ENCODE data around the gene LCN12. TPM values are rescaled to one million over a fixed set of nuclear protein-coding genes. Genes with fewer than 3 reads are reported as not detected.
"Not testable (repeated sequence)": the region's sequence is repeated elsewhere in the genome, so short reads cannot be mapped to it uniquely, and the experiment has no call there.

LCN12 gene
- total RNA-seq, 1 donor from 2014 or later = not detected

DNA sequence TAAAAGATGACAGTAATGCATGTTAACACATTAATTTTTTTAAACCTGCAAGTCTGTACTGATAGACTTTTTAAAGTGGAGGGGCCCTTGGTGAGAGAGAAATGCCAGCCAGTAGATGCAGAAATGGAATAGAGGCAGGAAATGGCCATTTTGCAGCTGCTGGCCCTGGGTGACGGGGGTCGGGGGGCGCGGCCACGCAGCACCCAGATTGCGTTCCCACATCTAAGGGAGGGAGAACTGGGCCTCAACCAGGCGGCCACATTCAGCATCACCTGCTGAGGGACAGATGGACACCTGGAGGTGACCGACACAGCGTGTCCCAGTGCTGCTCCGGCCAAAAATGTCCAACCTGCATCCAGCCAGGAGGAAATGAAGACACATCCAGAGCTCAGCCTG is 50.6 kb downstream of the LCN12 start:
- no peaks in the 10 kb centered on the region for H3K4me1 ChIP-seq
- no peaks in the 10 kb centered on the region for H3K27me3 ChIP-seq
- no peaks in the 10 kb centered on the region for H4K20me1 ChIP-seq (ENCODE audit: low read depth)
- H3K9ac ChIP-seq = no peak overlapping the region
- no peak overlapping the region for H3K4me2 ChIP-seq
- no peak for DNase-seq (ENCODE audit: low spot score)
- no peaks in the 10 kb centered on the region for H3K9me3 ChIP-seq (ENCODE audit: low read depth)
- no peak overlapping the region for H3K27ac Mint-ChIP-seq
- peaks cover 7% of the 10 kb centered on the region for H3K9me3 Mint-ChIP-seq
- H3K36me3 ChIP-seq = no peaks in the 10 kb centered on the region
- peaks cover 9% of the 10 kb centered on the region for H3K4me1 Mint-ChIP-seq
- H3K27me3 Mint-ChIP-seq (ENCODE audit: insufficient read depth, low read depth) = peaks cover 22% of the 10 kb centered on the region
- TF ChIP-seq EZH2 (IDR thresholded peaks at IDR 0.05) (no peak), EZH2phosphoT487 (IDR thresholded peaks at IDR 0.05) (no peak)
- TF ChIP-seq, protein P1, sequence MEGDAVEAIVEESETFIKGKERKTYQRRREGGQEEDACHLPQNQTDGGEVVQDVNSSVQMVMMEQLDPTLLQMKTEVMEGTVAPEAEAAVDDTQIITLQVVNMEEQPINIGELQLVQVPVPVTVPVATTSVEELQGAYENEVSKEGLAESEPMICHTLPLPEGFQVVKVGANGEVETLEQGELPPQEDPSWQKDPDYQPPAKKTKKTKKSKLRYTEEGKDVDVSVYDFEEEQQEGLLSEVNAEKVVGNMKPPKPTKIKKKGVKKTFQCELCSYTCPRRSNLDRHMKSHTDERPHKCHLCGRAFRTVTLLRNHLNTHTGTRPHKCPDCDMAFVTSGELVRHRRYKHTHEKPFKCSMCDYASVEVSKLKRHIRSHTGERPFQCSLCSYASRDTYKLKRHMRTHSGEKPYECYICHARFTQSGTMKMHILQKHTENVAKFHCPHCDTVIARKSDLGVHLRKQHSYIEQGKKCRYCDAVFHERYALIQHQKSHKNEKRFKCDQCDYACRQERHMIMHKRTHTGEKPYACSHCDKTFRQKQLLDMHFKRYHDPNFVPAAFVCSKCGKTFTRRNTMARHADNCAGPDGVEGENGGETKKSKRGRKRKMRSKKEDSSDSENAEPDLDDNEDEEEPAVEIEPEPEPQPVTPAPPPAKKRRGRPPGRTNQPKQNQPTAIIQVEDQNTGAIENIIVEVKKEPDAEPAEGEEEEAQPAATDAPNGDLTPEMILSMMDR (IDR thresholded peaks at IDR 0.05) = no peak
- H3K4me3 ChIP-seq = no peak overlapping the region
- no peak overlapping the region for H2AFZ ChIP-seq (replicated peaks)
- H3K27ac ChIP-seq = no peak overlapping the region
- H3K36me3 Mint-ChIP-seq = no peaks in the 10 kb centered on the region
- no peak overlapping the region for H3K4me3 Mint-ChIP-seq
- peaks cover 4% of the 10 kb centered on the region for H3F3A ChIP-seq (ENCODE audit: low read depth)
- no peaks in the 10 kb centered on the region for H3K79me2 ChIP-seq (ENCODE audit: low read depth)

DNA sequence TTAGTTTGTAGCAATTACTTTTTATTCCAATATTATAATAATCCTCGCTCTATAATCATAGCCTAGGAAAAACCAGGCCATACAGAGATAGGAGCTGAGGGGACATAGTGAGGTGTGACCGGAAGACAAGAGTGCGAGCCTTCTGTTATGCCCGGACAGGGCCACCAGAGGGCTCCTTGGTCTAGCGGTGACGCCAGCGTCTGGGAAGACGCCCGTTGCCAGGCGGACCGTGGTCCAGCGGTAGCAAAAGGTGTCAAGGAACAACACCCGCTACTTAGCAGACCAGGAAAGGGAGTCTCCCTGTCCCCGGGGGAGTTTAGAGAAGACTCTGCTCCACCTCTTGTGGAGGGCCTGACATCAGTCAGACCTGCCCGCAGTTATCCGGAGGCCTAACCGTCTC is 52.2 kb downstream of the LCN12 start:
- not testable (repeated sequence) for H3K4me1 ChIP-seq, H3K27ac Mint-ChIP-seq, H3K4me3 ChIP-seq

More for the DNA sequence above, 52.2 kb downstream of the LCN12 start:
- H3K9ac ChIP-seq; H3K4me2 ChIP-seq; H3K4me3 Mint-ChIP-seq; DNase-seq (ENCODE audit: low spot score); H3K9me3 Mint-ChIP-seq; H3K27ac ChIP-seq; H3K36me3 Mint-ChIP-seq; H3K36me3 ChIP-seq; H3K27me3 ChIP-seq; H3K79me2 ChIP-seq (ENCODE audit: low read depth); H3F3A ChIP-seq (ENCODE audit: low read depth); H3K9me3 ChIP-seq (ENCODE audit: low read depth); H4K20me1 ChIP-seq (ENCODE audit: low read depth); H3K4me1 Mint-ChIP-seq; H2AFZ ChIP-seq (replicated peaks): not testable (repeated sequence)
- peaks cover 16% of the 10 kb centered on the region for H3K27me3 Mint-ChIP-seq (ENCODE audit: insufficient read depth, low read depth)
- TF ChIP-seq, protein P1 (IDR thresholded peaks at IDR 0.05) = peak; percentile 47

Other genes starting within 250 kb of the LCN12 start
- 11.8 and 52.8 TPM in 2 replicates for gene DIPK1B, start 239.7 kb upstream of the LCN12 start, total RNA-seq (ENCODE audit: low replicate concordance)
- gene LCN10, start 209.3 kb upstream of the LCN12 start, total RNA-seq (ENCODE audit: low replicate concordance) = not detected in 2 replicates
- not detected in 2 replicates for gene LCN6, start 203.7 kb upstream of the LCN12 start, total RNA-seq (ENCODE audit: low replicate concordance)
- not detected in 2 replicates for gene LCN8, start 194.0 kb upstream of the LCN12 start, total RNA-seq (ENCODE audit: low replicate concordance)
- not detected in 2 replicates for gene LCN15, start 187.8 kb upstream of the LCN12 start, total RNA-seq (ENCODE audit: low replicate concordance)
- gene TMEM141, start 160.9 kb upstream of the LCN12 start, total RNA-seq (ENCODE audit: low replicate concordance) = 19.9 and 46.8 TPM in 2 replicates
- 0.84 and 2.1 TPM in 2 replicates for gene CCDC183, start 155.9 kb upstream of the LCN12 start, total RNA-seq (ENCODE audit: low replicate concordance)
- gene RABL6, start 144.3 kb upstream of the LCN12 start, total RNA-seq (ENCODE audit: low replicate concordance) = 71.2 and 148 TPM in 2 replicates
- 0.77 TPM in 1 of 2 replicates, not detected in the other for gene AJM1, start 109.8 kb upstream of the LCN12 start, total RNA-seq (ENCODE audit: low replicate concordance)
- gene PHPT1, start 102.9 kb upstream of the LCN12 start, total RNA-seq (ENCODE audit: low replicate concordance) = 58.8 and 110 TPM in 2 replicates
- 2.6 and 8.3 TPM in 2 replicates for gene MAMDC4, start 99.9 kb upstream of the LCN12 start, total RNA-seq (ENCODE audit: low replicate concordance)
- gene EDF1, start 86.0 kb upstream of the LCN12 start, total RNA-seq (ENCODE audit: low replicate concordance) = 269 and 293 TPM in 2 replicates
- 16.1 and 33.9 TPM in 2 replicates for gene TRAF2, start 65.8 kb upstream of the LCN12 start, total RNA-seq (ENCODE audit: low replicate concordance)
- 21.5 and 85.1 TPM in 2 replicates for gene FBXW5, start 7.5 kb upstream of the LCN12 start, total RNA-seq (ENCODE audit: low replicate concordance)
- not detected in 2 replicates for gene C8G, start 7.0 kb upstream of the LCN12 start, total RNA-seq (ENCODE audit: low replicate concordance)
- not detected in 2 replicates for gene PTGDS, start 25.2 kb downstream of the LCN12 start, total RNA-seq (ENCODE audit: low replicate concordance)
- gene LCNL1, start 30.7 kb downstream of the LCN12 start, total RNA-seq (ENCODE audit: low replicate concordance) = 0.09 TPM in 1 of 2 replicates, not detected in the other
- 31.5 and 79.6 TPM in 2 replicates for gene PAXX, start 40.1 kb downstream of the LCN12 start, total RNA-seq (ENCODE audit: low replicate concordance)
- gene CLIC3, start 44.3 kb downstream of the LCN12 start, total RNA-seq (ENCODE audit: low replicate concordance) = not detected in 2 replicates
- gene ABCA2, start 76.0 kb downstream of the LCN12 start, total RNA-seq (ENCODE audit: low replicate concordance) = 2.7 and 19.7 TPM in 2 replicates
- gene FUT7, start 79.8 kb downstream of the LCN12 start, total RNA-seq (ENCODE audit: low replicate concordance) = not detected in 2 replicates
- 3.8 and 31.3 TPM in 2 replicates for gene NPDC1, start 93.9 kb downstream of the LCN12 start, total RNA-seq (ENCODE audit: low replicate concordance)
- gene ENTPD2, start 101.8 kb downstream of the LCN12 start, total RNA-seq (ENCODE audit: low replicate concordance) = not detected in 2 replicates
- gene SAPCD2, start 118.3 kb downstream of the LCN12 start, total RNA-seq (ENCODE audit: low replicate concordance) = 5.7 and 27.7 TPM in 2 replicates
- 0.12 and 0.51 TPM in 2 replicates for gene UAP1L1, start 125.2 kb downstream of the LCN12 start, total RNA-seq (ENCODE audit: low replicate concordance)
- gene MAN1B1, start 134.7 kb downstream of the LCN12 start, total RNA-seq (ENCODE audit: low replicate concordance) = 24.6 and 43.5 TPM in 2 replicates
- gene DPP7, start 162.5 kb downstream of the LCN12 start, total RNA-seq (ENCODE audit: low replicate concordance) = 2.6 and 24.3 TPM in 2 replicates
- gene GRIN1, start 186.9 kb downstream of the LCN12 start, total RNA-seq (ENCODE audit: low replicate concordance) = 0.03 TPM in 1 of 2 replicates, not detected in the other
- gene LRRC26, start 217.8 kb downstream of the LCN12 start, total RNA-seq (ENCODE audit: low replicate concordance) = 0.59 TPM in 1 of 2 replicates, not detected in the other
- gene TMEM210, start 219.8 kb downstream of the LCN12 start, total RNA-seq (ENCODE audit: low replicate concordance) = not detected in 2 replicates
- 18.9 and 30.9 TPM in 2 replicates for gene ANAPC2, start 236.3 kb downstream of the LCN12 start, total RNA-seq (ENCODE audit: low replicate concordance)
- 27.9 and 69.8 TPM in 2 replicates for gene SSNA1, start 236.4 kb downstream of the LCN12 start, total RNA-seq (ENCODE audit: low replicate concordance)
- gene TPRN, start 248.5 kb downstream of the LCN12 start, total RNA-seq (ENCODE audit: low replicate concordance) = 3.4 and 9.1 TPM in 2 replicates

Measured in neural progenitor cell (in vitro differentiated cells).